ENCODE measurements around the gene ZNF644.

DNA sequence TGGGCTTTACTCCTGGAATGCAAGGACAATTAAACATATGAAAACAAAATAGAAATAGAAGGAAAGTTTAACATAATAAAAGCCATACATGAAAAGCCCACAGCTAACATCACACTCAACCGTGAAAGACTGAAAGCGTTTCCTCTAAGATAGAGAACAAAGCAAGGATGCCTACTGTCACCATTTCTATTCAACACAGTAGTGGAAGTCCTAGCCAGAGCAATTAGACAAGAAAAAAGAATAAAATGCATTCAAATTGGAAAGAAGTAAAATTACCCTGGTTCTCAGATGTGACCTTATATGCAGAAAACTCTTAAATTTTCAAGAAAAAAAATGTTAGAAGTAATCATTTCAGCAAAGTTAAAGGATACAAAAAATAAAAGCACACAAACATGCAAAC lies 34.0 kb downstream of the ZNF644 start:
- TF ChIP-seq, protein P1, sequence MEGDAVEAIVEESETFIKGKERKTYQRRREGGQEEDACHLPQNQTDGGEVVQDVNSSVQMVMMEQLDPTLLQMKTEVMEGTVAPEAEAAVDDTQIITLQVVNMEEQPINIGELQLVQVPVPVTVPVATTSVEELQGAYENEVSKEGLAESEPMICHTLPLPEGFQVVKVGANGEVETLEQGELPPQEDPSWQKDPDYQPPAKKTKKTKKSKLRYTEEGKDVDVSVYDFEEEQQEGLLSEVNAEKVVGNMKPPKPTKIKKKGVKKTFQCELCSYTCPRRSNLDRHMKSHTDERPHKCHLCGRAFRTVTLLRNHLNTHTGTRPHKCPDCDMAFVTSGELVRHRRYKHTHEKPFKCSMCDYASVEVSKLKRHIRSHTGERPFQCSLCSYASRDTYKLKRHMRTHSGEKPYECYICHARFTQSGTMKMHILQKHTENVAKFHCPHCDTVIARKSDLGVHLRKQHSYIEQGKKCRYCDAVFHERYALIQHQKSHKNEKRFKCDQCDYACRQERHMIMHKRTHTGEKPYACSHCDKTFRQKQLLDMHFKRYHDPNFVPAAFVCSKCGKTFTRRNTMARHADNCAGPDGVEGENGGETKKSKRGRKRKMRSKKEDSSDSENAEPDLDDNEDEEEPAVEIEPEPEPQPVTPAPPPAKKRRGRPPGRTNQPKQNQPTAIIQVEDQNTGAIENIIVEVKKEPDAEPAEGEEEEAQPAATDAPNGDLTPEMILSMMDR (IDR thresholded peaks at IDR 0.05 in 4 of 5, conservative IDR thresholded peaks at IDR 0.05 in 1 of 5), result no peak
- TF ChIP-seq POLR2A (IDR thresholded peaks at IDR 0.05), result no peak

Data from gastrocnemius medialis (tissue), 4 donors.